ENCODE data around the gene FLACC1.

The FLACC1 gene

DNA sequence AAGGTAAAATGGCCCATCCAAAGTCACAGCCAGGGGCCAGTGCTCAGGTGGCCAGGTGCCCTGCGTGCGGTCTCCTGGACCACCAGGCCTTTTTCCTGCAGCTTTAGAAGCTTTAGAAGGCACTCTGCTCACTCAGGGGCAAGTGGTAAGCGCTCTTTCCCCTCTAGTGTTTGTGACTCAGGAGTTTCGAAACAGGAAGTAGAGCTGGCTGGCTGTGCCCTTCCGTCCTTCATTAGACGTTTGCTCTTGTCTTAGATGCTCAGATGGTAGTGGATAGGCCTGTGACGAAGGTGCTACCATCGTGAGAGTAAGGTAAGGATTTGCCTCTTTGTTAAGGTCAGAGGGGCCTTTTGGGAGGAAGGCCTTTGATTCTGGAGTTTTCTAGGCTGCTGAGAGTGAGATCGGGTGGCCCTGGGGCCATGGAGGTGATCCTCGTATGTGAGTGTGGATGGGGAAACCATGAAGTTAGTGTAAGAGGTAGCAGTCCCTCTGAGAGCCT lies 96.8 kb downstream of the FLACC1 start, which contains the start of gene CASP8:
Gene CASP8 (plus strand): TSS at position 235 of the 499 bp plus-strand sequence. CDS start 5,951 bp downstream, outside the sequence.
- Histone ChIP-seq H3K9ac (ENCODE audit: insufficient read length) (no peak within 1 kb of the TSS), H3K9me3 (ENCODE audit: low read depth, low read length) (no peaks in the 10 kb centered on the region), H3K4me3 (0 out of 2 replicates have a peak within 1 kb of the TSS, but pooled peaks have one; percentile 77), H3K36me3 (ENCODE audit: insufficient read depth, low read length) (no peaks in the 10 kb centered on the region), H3K27ac (peak within 1 kb of the TSS; percentile 69)
- DNase-seq (ENCODE audit: low read depth, low spot score), result no peak
- TF ChIP-seq EZH2 (IDR thresholded peaks at IDR 0.05) (no peak), POLR2AphosphoS5 (IDR thresholded peaks at IDR 0.05; ENCODE audit: borderline replicate concordance, low read depth, low read length) (0 out of 2 replicates have a peak, but pooled peaks have one; percentile 9), FOXP2 (optimal IDR thresholded peaks at IDR 0.05; ENCODE audit: control extremely low read depth, extremely low read length, insufficient read depth) (no peak)

DNA sequence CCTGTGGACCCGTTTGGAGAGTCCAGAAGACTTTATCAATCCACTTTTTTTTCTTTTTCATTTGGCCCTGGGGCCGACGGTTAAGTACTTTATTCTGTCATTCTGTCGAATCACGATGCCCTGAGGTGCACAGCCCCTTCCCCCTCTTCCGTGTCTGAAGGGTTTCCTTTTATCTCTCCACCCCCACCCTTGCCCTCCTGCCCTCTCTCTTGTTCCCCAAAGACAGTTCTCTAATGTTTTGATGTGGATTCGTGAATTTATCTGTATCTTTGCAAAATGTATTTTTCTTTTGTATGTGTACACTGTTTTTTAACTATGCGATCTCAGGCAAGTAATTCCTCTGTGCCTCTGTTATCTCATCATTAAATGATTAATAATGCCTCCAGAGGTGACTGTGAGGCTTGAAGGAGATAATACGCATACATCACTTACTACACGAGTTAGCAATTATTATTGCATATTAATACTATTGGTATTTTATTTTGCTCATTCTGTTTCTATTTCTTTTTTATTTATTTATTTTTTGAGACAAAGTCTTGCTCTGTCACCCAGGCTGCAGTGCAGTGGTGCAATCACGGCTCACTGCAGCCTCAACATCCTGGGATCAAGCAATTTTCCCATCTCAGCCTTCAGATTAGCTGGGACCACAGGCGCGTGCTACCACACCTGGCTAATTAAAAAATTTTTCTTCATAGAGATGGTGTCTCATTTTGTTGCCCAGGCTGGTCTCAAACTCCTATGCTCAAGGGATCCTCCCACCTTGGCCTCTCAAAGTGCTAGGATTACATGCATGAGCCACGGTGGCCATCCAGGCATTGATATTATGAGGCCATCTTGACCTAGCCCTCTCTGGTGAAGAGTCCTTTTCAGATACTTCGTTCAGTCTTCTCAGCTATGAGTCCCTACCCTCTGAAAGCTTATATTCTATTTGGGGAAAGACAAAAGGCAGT lies 98.2 kb downstream of the FLACC1 start:
- Histone ChIP-seq H3K4me3 (peak overlapping the region; percentile 77), H3K27ac (peak overlapping the region; percentile 96), H3K36me3 (ENCODE audit: insufficient read depth, low read length) (no peaks in the 10 kb centered on the region), H3K9me3 (ENCODE audit: low read depth, low read length) (no peaks in the 10 kb centered on the region), H3K9ac (ENCODE audit: insufficient read length) (peak overlapping the region; percentile 74)
- no peak for TF ChIP-seq POLR2AphosphoS5 (IDR thresholded peaks at IDR 0.05; ENCODE audit: borderline replicate concordance, low read depth, low read length)
- TF ChIP-seq FOXP2 (optimal IDR thresholded peaks at IDR 0.05; ENCODE audit: control extremely low read depth, extremely low read length, insufficient read depth), result no peak
- TF ChIP-seq EZH2 (IDR thresholded peaks at IDR 0.05), result no peak
- no peak for DNase-seq (ENCODE audit: low read depth, low spot score)

DNA sequence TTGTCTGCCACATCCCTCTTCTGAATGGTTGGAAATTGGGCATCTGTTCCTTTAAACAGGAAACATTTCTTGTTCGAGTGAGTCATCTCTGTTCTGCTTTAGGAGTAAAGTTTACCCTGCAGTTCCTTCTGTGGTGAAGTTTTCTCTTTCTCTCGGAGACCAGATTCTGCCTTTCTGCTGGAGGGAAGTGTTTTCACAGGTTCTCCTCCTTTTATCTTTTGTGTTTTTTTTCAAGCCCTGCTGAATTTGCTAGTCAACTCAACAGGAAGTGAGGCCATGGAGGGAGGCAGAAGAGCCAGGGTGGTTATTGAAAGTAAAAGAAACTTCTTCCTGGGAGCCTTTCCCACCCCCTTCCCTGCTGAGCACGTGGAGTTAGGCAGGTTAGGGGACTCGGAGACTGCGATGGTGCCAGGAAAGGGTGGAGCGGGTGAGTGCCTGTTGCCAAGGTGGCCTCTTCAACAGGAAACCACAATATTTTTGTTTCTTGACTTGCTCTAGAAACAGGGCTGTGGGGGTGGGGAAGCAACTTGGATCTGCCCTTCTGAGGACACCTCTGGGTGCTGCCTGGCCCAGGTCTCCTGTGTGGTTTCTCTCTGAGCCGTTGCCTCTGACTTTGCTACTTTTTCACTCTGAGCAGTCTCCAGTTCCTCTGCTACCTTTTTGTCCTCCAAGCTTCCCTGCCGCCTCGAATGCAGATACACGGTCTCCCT lies 99.0 kb downstream of the FLACC1 start:
- no peak for DNase-seq (ENCODE audit: low read depth, low spot score)
- peak overlapping the region; percentile 96 for H3K27ac ChIP-seq

DNA sequence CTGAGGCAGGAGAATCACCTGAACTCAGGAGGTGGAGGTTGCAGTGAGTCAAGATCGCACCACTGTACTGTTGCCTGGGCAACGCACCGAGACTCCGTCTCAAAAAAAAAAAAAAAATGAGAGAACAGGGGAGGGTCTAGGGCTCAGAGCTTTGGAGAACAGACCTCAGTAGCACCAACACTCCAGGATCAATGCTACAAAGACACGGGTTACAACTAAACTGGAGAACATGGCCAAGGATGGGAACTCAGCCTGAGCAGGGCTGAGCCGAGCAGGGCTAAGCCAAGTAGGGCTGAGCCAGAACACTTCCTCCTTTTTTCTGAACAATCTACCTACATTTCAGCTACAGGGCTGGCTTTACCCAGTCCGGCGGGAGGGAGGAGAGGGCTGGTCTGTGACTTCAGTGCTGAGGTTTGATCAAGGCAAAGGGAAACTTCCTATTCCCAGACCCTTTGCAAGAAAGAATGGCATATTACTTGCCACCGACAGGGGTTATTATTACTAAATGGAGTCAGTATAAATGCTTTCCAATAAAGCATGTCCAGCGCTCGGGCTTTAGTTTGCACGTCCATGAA lies 99.7 kb downstream of the FLACC1 start:
- peak overlapping the region; percentile 96 for H3K27ac ChIP-seq

More for the DNA sequence above, 99.0 kb downstream of the FLACC1 start:
- Histone ChIP-seq H3K36me3 (ENCODE audit: insufficient read depth, low read length) (no peaks in the 10 kb centered on the region), H3K9ac (ENCODE audit: insufficient read length) (peak overlapping the region; percentile 74), H3K4me3 (peak overlapping the region; percentile 77), H3K9me3 (ENCODE audit: low read depth, low read length) (no peaks in the 10 kb centered on the region)
- TF ChIP-seq POLR2AphosphoS5 (IDR thresholded peaks at IDR 0.05; ENCODE audit: borderline replicate concordance, low read depth, low read length) (peak; percentile 43; the same call in 1 of the 2 replicates), EZH2 (IDR thresholded peaks at IDR 0.05) (no peak)

DNA sequence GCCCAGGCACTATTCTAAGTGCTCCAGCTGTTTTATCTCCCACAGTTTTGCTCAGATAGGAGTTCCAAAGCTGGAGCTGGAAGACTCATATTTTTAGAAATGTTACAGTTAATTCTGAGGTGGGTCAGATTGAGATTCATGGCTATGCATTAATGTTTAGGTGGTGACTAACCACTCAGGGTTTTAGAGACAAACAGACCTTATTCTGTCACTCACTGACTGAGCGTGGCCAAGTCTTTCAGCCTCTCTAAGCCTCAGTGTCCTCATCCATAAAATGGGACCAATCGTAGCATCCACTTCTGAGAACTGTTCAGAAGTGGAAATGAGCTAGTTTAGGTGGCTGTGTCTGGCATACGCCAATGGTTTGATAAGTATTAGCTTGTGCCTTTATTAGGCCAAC lies 101.1 kb downstream of the FLACC1 start:
- no peak overlapping the region for H3K4me3 ChIP-seq
- no peak for DNase-seq (ENCODE audit: low read depth, low spot score)
- H3K36me3 ChIP-seq (ENCODE audit: insufficient read depth, low read length), result no peaks in the 10 kb centered on the region
- H3K27ac ChIP-seq, result peak overlapping the region; percentile 37; the same call in 1 of the 2 replicates
- H3K9ac ChIP-seq (ENCODE audit: insufficient read length), result no peak overlapping the region
- H3K9me3 ChIP-seq (ENCODE audit: low read depth, low read length), result no peaks in the 10 kb centered on the region
- TF ChIP-seq FOXP2 (optimal IDR thresholded peaks at IDR 0.05; ENCODE audit: control extremely low read depth, extremely low read length, insufficient read depth) (no peak), EZH2 (IDR thresholded peaks at IDR 0.05) (no peak), POLR2AphosphoS5 (IDR thresholded peaks at IDR 0.05; ENCODE audit: borderline replicate concordance, low read depth, low read length) (no peak)

More for the DNA sequence above, 99.7 kb downstream of the FLACC1 start:
- H3K36me3 ChIP-seq (ENCODE audit: insufficient read depth, low read length), result no peaks in the 10 kb centered on the region
- DNase-seq (ENCODE audit: low read depth, low spot score), result no peak
- peak overlapping the region; percentile 74 for H3K9ac ChIP-seq (ENCODE audit: insufficient read length)
- peak overlapping the region; percentile 77 for H3K4me3 ChIP-seq
- no peak for TF ChIP-seq FOXP2 (optimal IDR thresholded peaks at IDR 0.05; ENCODE audit: control extremely low read depth, extremely low read length, insufficient read depth)
- TF ChIP-seq POLR2AphosphoS5 (IDR thresholded peaks at IDR 0.05; ENCODE audit: borderline replicate concordance, low read depth, low read length), result no peak
- TF ChIP-seq EZH2 (IDR thresholded peaks at IDR 0.05), result no peak
- H3K9me3 ChIP-seq (ENCODE audit: low read depth, low read length), result no peaks in the 10 kb centered on the region

DNA sequence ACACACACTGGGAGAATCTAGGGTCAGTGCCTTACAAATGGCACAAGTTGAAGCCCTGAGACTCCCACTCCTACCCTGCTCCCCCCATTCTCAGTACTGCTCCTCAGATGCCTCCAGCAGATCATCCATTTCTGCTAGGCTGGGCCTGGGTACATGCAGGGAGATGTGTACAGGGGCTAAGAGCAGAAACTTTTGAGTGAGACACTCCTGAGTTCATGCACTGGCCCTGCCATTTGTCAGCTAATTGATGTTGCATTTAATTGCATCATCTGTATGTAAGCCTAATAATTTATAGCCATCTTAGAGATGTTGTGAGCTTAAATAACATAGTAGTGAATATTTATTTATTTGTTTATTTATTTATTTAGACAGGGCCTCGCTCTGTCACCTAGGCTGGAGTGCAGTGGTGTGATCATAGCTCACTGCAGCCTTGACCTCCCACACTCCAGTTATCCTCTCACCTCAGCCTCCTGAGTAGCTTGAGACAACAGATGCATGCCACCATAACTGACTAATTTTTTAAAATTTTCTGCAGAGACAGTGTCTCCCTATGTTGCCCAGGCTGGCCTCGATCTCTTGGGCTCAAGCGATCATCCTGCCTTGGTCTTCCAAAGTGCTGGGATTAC lies 101.6 kb downstream of the FLACC1 start:
- peak overlapping the region; percentile 37; the same call in 1 of the 2 replicates for H3K27ac ChIP-seq
- H3K36me3 ChIP-seq (ENCODE audit: insufficient read depth, low read length), result no peaks in the 10 kb centered on the region
- no peak for TF ChIP-seq POLR2AphosphoS5 (IDR thresholded peaks at IDR 0.05; ENCODE audit: borderline replicate concordance, low read depth, low read length)
- DNase-seq (ENCODE audit: low read depth, low spot score), result no peak
- no peak overlapping the region for H3K9ac ChIP-seq (ENCODE audit: insufficient read length)
- H3K9me3 ChIP-seq (ENCODE audit: low read depth, low read length), result no peaks in the 10 kb centered on the region
- no peak overlapping the region for H3K4me3 ChIP-seq

DNA sequence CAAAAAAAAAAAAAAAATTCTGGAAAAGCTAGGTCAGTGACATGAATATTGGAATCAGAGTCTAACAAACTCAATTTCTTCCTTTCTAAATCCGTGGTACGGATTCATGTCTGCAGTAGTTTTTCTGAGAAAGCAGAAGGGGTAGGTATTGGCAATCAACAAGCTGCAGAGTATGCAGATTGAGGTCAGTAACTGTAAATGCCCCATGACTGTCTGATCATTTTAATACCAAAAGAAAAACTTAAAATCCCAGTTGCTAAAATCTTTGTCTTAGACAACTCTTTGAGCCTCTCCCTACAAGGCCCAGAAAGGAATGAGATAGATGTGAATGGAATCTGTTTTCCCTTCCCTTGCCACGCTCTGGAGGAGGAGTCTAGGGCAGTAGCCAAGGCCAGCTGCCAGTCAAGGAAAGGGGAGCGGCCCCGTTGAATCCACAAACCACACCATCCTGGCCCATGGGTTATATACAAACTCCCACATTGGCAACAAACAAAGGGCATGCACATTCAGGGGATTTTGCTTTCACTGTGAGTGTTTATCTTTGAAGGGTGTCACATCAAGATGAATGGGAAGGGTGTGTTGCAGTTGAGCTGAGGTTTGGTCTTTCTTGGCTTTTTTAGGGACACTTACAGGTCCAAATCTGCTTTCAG lies 102.9 kb downstream of the FLACC1 start:
- no peaks in the 10 kb centered on the region for H3K9me3 ChIP-seq (ENCODE audit: low read depth, low read length)
- no peak overlapping the region for H3K9ac ChIP-seq (ENCODE audit: insufficient read length)
- H3K36me3 ChIP-seq (ENCODE audit: insufficient read depth, low read length), result no peaks in the 10 kb centered on the region
- H3K27ac ChIP-seq, result no peak overlapping the region; the same call in 1 of the 2 replicates
- TF ChIP-seq POLR2AphosphoS5 (IDR thresholded peaks at IDR 0.05; ENCODE audit: borderline replicate concordance, low read depth, low read length) (no peak), FOXP2 (optimal IDR thresholded peaks at IDR 0.05; ENCODE audit: control extremely low read depth, extremely low read length, insufficient read depth) (no peak), EZH2 (IDR thresholded peaks at IDR 0.05) (no peak)
- H3K4me3 ChIP-seq, result no peak overlapping the region
- no peak for DNase-seq (ENCODE audit: low read depth, low spot score)
